H1 (cell line): ENCODE data around the gene ZNF425. TPM values are rescaled to one million over a fixed set of nuclear protein-coding genes. Genes with fewer than 3 reads are reported as not detected.

ENCODE experiments used
- CTCF ChIA-PET: fragments of 300-600 bp; sonication (Branson Sonifier 250); formaldehyde crosslinking; loops from one replicate; lab custom pipeline; 2021; ENCODE audit not compliant: partially characterized antibody; lab: Charles Lee
- POLR2A ChIA-PET: fragments of 300-600 bp; sonication (Branson Sonifier 250); formaldehyde crosslinking; loops from one replicate; lab custom pipeline; 2021; ENCODE audit warnings: inconsistent platforms; ENCODE audit not compliant: partially characterized antibody; lab: Charles Lee
- DNase-seq, 2 experiments: peaks; one replicate each; pipeline versions ENCODE4 v3.0.0 to v3.0.0-alpha.2; 2010 to 2022; ENCODE audit warnings: low spot score in 2 of 2, low read depth in 1 of 2, mixed read lengths in 1 of 2
- FAIRE-seq: peaks from 2 replicates; lab custom pipeline; 2011; peaks lifted over from hg19 to GRCh38; lab: Jason Lieb, UNC
- H2AFZ ChIP-seq: 2 replicates; pipeline ENCODE4 v1.8.1; 2012; ENCODE audit warnings: low read length, inconsistent platforms
- H2AK5ac ChIP-seq: 2 replicates; pipeline ENCODE4 v1.6.1; 2013; ENCODE audit warnings: low read depth, low read length
- H2BK120ac ChIP-seq: replicated peaks from 2 replicates; pipeline ENCODE3; 2013; ENCODE audit warnings: low read depth, low read length, inconsistent platforms
- H2BK12ac ChIP-seq: 2 replicates; pipeline ENCODE4 v1.6.1; 2013; ENCODE audit warnings: low read depth, low read length
- H2BK15ac ChIP-seq: 2 replicates; pipeline ENCODE4 v1.6.1; 2013; ENCODE audit warnings: low read length
- H2BK20ac ChIP-seq: 2 replicates; pipeline ENCODE4 v1.6.1; 2013; ENCODE audit warnings: low read length
- H2BK5ac ChIP-seq: 2 replicates; pipeline ENCODE4 v1.6.1; 2013; ENCODE audit warnings: low read depth, low read length
- H3K14ac ChIP-seq: 2 replicates; pipeline ENCODE4 v1.6.1; 2013; ENCODE audit warnings: inconsistent platforms; ENCODE audit not compliant: insufficient read length
- H3K18ac ChIP-seq: 2 replicates; pipeline ENCODE4 v1.6.1; 2013; ENCODE audit warnings: low read length; ENCODE audit errors: extremely low read depth
- H3K23ac ChIP-seq: 2 replicates; pipeline ENCODE4 v1.6.1; 2013; ENCODE audit warnings: inconsistent platforms; ENCODE audit not compliant: insufficient read length
- H3K23me2 ChIP-seq: 2 replicates; pipeline ENCODE4 v1.6.1; 2013; ENCODE audit warnings: low read depth, low read length
- H3K27ac ChIP-seq: 2 replicates; pipeline ENCODE4 v1.6.1; 2011; ENCODE audit warnings: low read depth, low read length, inconsistent platforms
- H3K27me3 ChIP-seq, 4 experiments: replicated peaks in 1 of 4; 1 replicate in 1 of 4; 2 replicates in 3 of 4; pipeline versions ENCODE4 v1.6.1 to v1.8.1; 2011 to 2013; ENCODE audit warnings: low read length in 3 of 4, mild to moderate bottlenecking in 3 of 4, inconsistent platforms in 2 of 4, mixed read lengths in 2 of 4, moderate library complexity in 1 of 4; ENCODE audit not compliant: control insufficient read depth in 3 of 4, insufficient read depth in 3 of 4; ENCODE audit errors: extremely low read depth in 1 of 4
- H3K36me3 ChIP-seq, 4 experiments: 2 replicates each; pipeline versions ENCODE4 v1.6.1 to v1.8.1; 2011 to 2013; ENCODE audit warnings: mild to moderate bottlenecking in 4 of 4, low read length in 3 of 4, moderate library complexity in 2 of 4, control low read depth in 1 of 4, inconsistent platforms in 1 of 4; ENCODE audit not compliant: insufficient read depth in 4 of 4, control insufficient read depth in 2 of 4
- H3K4ac ChIP-seq: replicated peaks from 2 replicates; pipeline ENCODE3; 2013; ENCODE audit warnings: low read length, low read depth, mixed read lengths, inconsistent platforms; ENCODE audit not compliant: insufficient read length
- H3K4me1 ChIP-seq, 4 experiments: replicated peaks in 1 of 4; 1 replicate in 1 of 4; 2 replicates in 3 of 4; pipeline versions ENCODE4 v1.6.1 to v1.8.1; 2011 to 2013; ENCODE audit warnings: low read length in 3 of 4, inconsistent platforms in 2 of 4, mixed read lengths in 1 of 4; ENCODE audit not compliant: insufficient read depth in 4 of 4, control insufficient read depth in 3 of 4
- H3K4me2 ChIP-seq, 2 experiments: 2 replicates each; pipeline versions ENCODE4 v1.6.1 to v1.8.1; 2011 to 2013; ENCODE audit warnings: low read depth in 2 of 2, low read length in 2 of 2, control low read depth in 1 of 2, inconsistent platforms in 1 of 2, mild to moderate bottlenecking in 1 of 2; ENCODE audit not compliant: insufficient read depth in 1 of 2
- H3K4me3 ChIP-seq, 4 experiments: fragments of 200-600, 300-600 bp in 1 of 4; sonication (generic), shearing (Covaris generic), sonication (Bioruptor Twin) in 1 of 4; 2 replicates each; pipeline versions ENCODE4 v1.5.1 to v1.8.1; 2011 to 2016; ENCODE audit warnings: low read length in 4 of 4, low read depth in 3 of 4, control low read depth in 2 of 4, inconsistent platforms in 2 of 4, mild to moderate bottlenecking in 2 of 4, mixed read lengths in 1 of 4, moderate library complexity in 1 of 4; ENCODE audit not compliant: insufficient read depth in 2 of 4; ENCODE audit errors: extremely low read depth in 1 of 4
- H3K56ac ChIP-seq: replicated peaks from 2 replicates; pipeline ENCODE3; 2013; ENCODE audit warnings: low read depth, mild to moderate bottlenecking, mixed read lengths, low read length, inconsistent platforms; ENCODE audit not compliant: insufficient read length
- H3K79me1 ChIP-seq: 2 replicates; pipeline ENCODE4 v1.6.1; 2013; ENCODE audit warnings: low read depth, low read length, control low read depth
- H3K79me2 ChIP-seq, 2 experiments: 2 replicates each; pipeline versions ENCODE4 v1.6.1 to v1.8.1; 2012 to 2013; ENCODE audit warnings: low read length in 2 of 2, mild to moderate bottlenecking in 2 of 2, inconsistent platforms in 1 of 2; ENCODE audit not compliant: insufficient read depth in 2 of 2, control insufficient read depth in 1 of 2
- H3K9ac ChIP-seq, 4 experiments: replicated peaks in 1 of 4; 1 replicate in 1 of 4; 2 replicates in 3 of 4; pipeline versions ENCODE4 v1.6.1 to v1.8.1; 2011 to 2013; ENCODE audit warnings: low read depth in 3 of 4, low read length in 3 of 4, control low read depth in 2 of 4, mild to moderate bottlenecking in 2 of 4, moderate library complexity in 2 of 4, inconsistent platforms in 1 of 4; ENCODE audit errors: extremely low read depth in 1 of 4
- H3K9me3 ChIP-seq, 2 experiments: 2 replicates each; pipeline versions ENCODE4 v1.6.1 to v1.8.1; 2012 to 2013; ENCODE audit warnings: mild to moderate bottlenecking in 2 of 2, moderate library complexity in 2 of 2, control low read depth in 1 of 2, inconsistent platforms in 1 of 2, low read depth in 1 of 2, low read length in 1 of 2, mixed read lengths in 1 of 2; ENCODE audit not compliant: insufficient read depth in 2 of 2
- H4K20me1 ChIP-seq, 2 experiments: replicated peaks in 1 of 2; 2 replicates each; pipeline versions ENCODE3 to v1.8.1; 2011 to 2013; ENCODE audit warnings: inconsistent platforms in 2 of 2, low read length in 2 of 2, mild to moderate bottlenecking in 1 of 2; ENCODE audit not compliant: insufficient read depth in 2 of 2, control insufficient read depth in 1 of 2
- H4K5ac ChIP-seq: 2 replicates; pipeline ENCODE4 v1.6.1; 2013; ENCODE audit warnings: low read length, low read depth, mixed read lengths, inconsistent platforms; ENCODE audit not compliant: insufficient read length
- H4K8ac ChIP-seq: 2 replicates; pipeline ENCODE4 v1.8.0; 2013; ENCODE audit warnings: mild to moderate bottlenecking, moderate library complexity, low read length, inconsistent platforms; ENCODE audit not compliant: insufficient read depth; ENCODE audit errors: extremely low read depth
- H4K91ac ChIP-seq: replicated peaks from 2 replicates; pipeline ENCODE3; 2013; ENCODE audit warnings: low read length, mixed read lengths, inconsistent platforms; ENCODE audit not compliant: insufficient read length
- EZH2 ChIP-seq: fragments of 200-600 bp; sonication (generic); IDR thresholded peaks from 2 replicates; pipeline ENCODE4 v1.7.1; 2012; ENCODE audit warnings: low read depth, mild to moderate bottlenecking, moderate library complexity, low read length, inconsistent platforms; ENCODE audit not compliant: severe bottlenecking
- SUZ12 ChIP-seq: fragments of 200-600 bp; sonication (generic); IDR thresholded peaks from 2 replicates; pipeline ENCODE4 v1.6.1; 2012; ENCODE audit warnings: mild to moderate bottlenecking, inconsistent platforms, low read length, moderate library complexity, mixed read lengths
- TCF12 ChIP-seq: IDR thresholded peaks from 2 replicates; pipeline ENCODE4 v1.6.1; 2011; ENCODE audit warnings: low read depth, mild to moderate bottlenecking, low read length
- TEAD4 ChIP-seq: IDR thresholded peaks from 2 replicates; pipeline ENCODE4 v1.6.1; 2012; ENCODE audit warnings: low read depth, low read length, inconsistent platforms, mixed read lengths
- WGBS, 2 experiments: shearing (Covaris generic) in 1 of 2; methylation state at CpG; one replicate each; pipeline versions ENCODE4 v1.1.6 to v1.1.7; 2013 to 2015; ENCODE audit warnings: low lambda C conversion rate in 2 of 2, mixed read lengths in 2 of 2, inconsistent platforms in 1 of 2, low coverage in 1 of 2, missing lambda C conversion rate in 1 of 2; ENCODE audit not compliant: insufficient replicate concordance in 2 of 2, insufficient coverage in 1 of 2, insufficient read length in 1 of 2; ENCODE audit errors: extremely low coverage in 1 of 2, missing lambda C conversion rate in 1 of 2; 5-methylcytosine and 5-hydroxymethylcytosine counted together
- polyA plus RNA-seq, 7 experiments: library from polyadenylated mRNA; depleted of rRNA in 3 of 7; stranded (reverse) in 5 of 7; unstranded in 2 of 7; fragments of >200 nt in 5 of 7; fragments of 200-250 nt in 2 of 7; gene quantifications; 1 replicate in 5 of 7; 2 replicates in 1 of 7; 4 replicates in 1 of 7; pipeline versions ENCODE4 v1.2.1 to v1.2.3, GENCODE V29; 2011 to 2013; ENCODE audit warnings: missing spikeins in 2 of 7, mixed read lengths in 2 of 7
- total RNA-seq: library from RNA; stranded (reverse); fragmentation: NEBNext Ultra II Directional; extraction: Animal tissue kit (Norgen Biotek cat#: 25700); gene quantifications from 2 replicates; pipeline ENCODE4 v1.2.1, GENCODE V29; 2021

ZNF425 gene
- total and polyA plus RNA-seq, 2 of the 8 experiments (the other 6 are each of a cell fraction or from before 2014, with no cell fraction given): 3.4 to 6.1 TPM

DNA sequence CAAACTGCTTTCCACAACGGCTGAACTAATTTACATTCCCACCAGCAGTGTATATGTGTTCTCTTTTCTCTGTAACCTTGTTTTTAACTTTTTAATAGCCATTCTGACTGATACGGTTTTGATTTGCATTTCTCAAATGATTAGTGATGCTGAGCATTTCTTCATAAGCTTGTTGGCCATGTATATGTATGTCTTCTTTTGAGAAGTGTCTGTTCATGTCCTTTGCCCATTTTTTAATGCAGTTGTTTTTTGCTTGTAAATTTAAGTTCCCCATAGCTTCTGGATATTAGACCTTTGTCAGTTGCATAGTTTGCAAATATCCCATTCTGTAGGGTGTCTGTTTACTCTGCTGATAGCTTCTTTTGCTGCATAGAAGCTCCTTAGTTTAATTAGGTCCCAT, 41.7 kb downstream of the ZNF425 start:
- Histone ChIP-seq H3K14ac (no peak overlapping the region), H3K56ac (no peak overlapping the region), H3K4me3 (no peak overlapping the region), H2BK120ac (no peak overlapping the region), H2AK5ac (no peak overlapping the region), H4K5ac (no peak overlapping the region), H4K8ac (no peak overlapping the region), H3K79me1 (peaks cover 7% of the 10 kb centered on the region), H3K79me2 (peaks cover 0 to 28% of the 10 kb centered on the region in 2 experiments; a peak in 2 of 4 replicates), H2BK15ac (no peak overlapping the region), H3K36me3 (peaks cover 2 to 31% (median 8%) of the 10 kb centered on the region in 4 experiments; a peak in 4 of 8 replicates), H3K23ac (no peak overlapping the region), H3K4me2 (no peak overlapping the region), H3K9ac (no peak overlapping the region), H4K91ac (no peak overlapping the region), H3K4me1 (no peaks in the 10 kb centered on the region), H2AFZ (no peak overlapping the region), H4K20me1 (no peaks in the 10 kb centered on the region), H2BK20ac (no peak overlapping the region), H3K18ac (no peak overlapping the region), H3K9me3 (peaks cover 3 to 9% of the 10 kb centered on the region in 2 experiments; a peak in 3 of 4 replicates), H2BK5ac (no peak overlapping the region), H3K23me2 (no peaks in the 10 kb centered on the region), H3K27ac (no peak overlapping the region), H2BK12ac (no peak overlapping the region), H3K4ac (no peak overlapping the region), H3K27me3 (no peaks in the 10 kb centered on the region)
- POLR2A ChIA-PET: no interaction called here
- DNase-seq (no peak), FAIRE-seq (no peak)
- CTCF ChIA-PET: interaction anchor here (0.7 to 2.0 kb wide), 2 partner anchors 12 to 115 kb away, joined by 3 to 10 read pairs; no protein-coding TSS in a partner anchor
- TF ChIP-seq SUZ12 (no peak), TCF12 (no peak), TEAD4 (no peak), EZH2 (no peak)
- WGBS, 2 experiments: 97% methylated on average over 2 of the region's 2 CpGs; no CpG with 5 or more reads in 1 of the 2 experiments
